Tongue (tissue), 2 donors: ENCODE measurements around the gene CYP3A4. TPM values are rescaled to one million over a fixed set of nuclear protein-coding genes. Genes with fewer than 3 reads are reported as not detected.
"Not testable (repeated sequence)": the region's sequence is repeated elsewhere in the genome, so short reads cannot be mapped to it uniquely, and the experiment has no call there.

Experiments
- DNase-seq: peaks from one replicate; pipeline ENCODE4 v3.0.0-alpha.2; 2015
- total RNA-seq: library from RNA; depleted of rRNA; stranded (reverse); fragments of >200 nt; gene quantifications from one replicate; pipeline ENCODE4 v1.2.3, GENCODE V29; 2014

CYP3A4 gene
- total RNA-seq, result not detected

DNA sequence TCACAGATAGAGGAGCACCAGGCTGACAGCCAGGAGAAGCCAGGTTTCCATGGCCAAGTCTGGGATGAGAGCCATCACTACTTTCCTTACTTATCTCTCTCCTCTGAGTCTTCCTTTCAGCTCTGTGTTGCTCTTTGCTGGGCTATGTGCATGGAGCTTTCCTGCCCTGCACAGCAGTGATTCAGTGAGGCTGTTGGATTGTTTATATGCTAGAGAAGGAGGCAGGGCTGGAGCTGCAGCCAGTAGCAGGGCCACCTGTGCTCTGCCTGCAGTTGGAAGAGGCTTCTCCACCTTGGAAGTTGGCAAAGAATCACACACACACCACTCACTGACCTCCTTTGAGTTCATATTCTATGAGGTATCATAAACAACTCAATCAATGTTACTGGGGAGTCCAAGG lies at the start of gene CYP3A4:
TSS of gene CYP3A4 (minus strand) at position 178 of the 400 bp plus-strand sequence. CDS start at position 75, 103 bp downstream.
- no peak for DNase-seq

DNA sequence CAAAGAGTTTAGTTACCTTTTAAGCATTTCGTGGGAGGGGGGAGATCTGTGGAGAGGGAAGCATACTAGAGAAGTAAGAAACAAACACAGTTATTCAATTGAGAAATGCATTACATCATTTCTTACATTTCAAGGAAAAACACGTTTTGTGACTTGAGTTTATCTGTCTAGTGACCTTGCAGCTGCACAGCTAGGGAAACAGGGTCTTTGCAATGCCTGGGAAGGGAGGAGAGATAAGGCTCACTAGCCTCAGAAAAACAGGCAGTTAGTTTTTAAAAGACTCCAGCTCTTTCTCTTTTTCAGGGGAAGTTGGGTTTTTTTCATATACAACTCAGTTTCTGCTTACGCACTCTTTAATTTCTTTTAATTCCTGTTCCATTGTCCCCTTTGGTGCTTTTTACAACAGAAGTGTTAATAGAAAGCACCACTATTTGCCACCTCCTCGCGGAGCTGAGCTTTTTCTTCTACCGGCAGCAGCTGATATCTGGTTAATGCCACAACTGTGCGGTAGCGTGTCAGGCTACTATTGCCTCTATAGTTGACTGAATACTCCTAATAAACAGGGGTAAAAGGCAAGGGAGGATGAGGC lies 49.4 kb upstream of the CYP3A4 start:
- no peak for DNase-seq

DNA sequence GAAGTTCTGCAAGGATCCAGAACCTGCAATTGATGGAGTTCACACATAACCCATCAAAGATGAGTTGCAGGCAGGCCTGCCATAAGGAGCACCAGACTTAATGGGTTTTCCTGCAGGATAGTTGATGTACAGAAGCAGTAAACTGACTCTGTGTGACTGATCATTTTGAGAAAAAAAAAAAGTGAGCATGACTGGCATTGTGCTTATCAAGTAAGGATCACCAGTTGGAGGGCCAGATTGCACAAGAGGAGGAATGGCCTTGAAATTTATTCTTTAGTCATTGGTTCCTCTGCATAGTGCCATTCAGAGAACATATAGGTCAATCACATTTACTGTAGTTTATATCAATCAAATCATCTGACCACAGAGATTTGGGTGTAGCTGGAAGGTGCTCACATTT lies 47.6 kb upstream of the CYP3A4 start:
- no peak for DNase-seq

DNA sequence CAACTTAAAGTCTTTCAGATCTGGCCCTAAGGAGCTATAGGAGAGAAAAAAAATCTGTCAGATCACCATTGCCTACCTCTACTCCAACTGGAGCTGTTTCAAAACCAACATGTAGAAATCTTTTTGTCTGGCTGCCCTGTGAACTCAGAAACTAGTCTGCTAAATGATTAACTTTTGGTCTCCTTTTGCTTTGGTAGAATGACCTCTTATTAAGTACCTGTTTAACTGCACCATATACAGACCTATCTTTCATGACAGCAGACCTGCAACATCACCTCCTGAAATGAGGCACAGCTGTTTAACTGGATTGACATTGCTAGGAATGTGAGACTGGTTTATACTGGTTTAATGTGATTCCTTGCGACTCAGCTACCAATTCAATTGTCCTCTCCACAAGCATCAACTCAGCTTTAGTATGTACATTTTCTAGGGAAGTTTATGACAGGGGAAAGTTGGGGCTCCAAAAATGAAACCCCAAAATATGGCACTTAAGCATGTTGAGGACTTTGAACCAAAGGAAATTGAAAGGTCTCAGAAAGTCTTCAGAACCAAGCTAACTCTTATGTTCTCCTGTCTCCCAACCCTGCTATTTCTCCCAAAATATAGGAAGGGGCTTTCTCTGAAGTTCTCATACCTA lies 45.7 kb upstream of the CYP3A4 start:
- DNase-seq, result no peak

DNA sequence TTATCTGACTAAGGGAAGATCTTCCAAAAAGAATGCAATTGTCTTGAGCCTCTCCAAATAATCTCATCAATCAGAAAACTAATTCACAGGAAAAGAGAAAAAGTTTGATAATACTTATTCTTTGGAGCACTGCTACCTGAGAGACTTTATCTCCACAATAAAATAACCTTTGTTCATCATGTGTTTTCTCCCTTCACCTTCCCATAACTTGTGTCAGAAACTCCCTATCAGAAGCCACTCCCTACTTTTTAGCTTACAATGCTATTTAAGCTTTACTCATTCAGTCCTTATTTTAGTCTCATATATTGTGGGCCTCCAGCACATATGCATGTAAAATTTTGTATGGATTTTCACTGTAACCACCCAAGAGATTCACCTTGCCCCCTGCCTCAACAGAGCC lies 44.8 kb upstream of the CYP3A4 start:
- DNase-seq, result no peak

DNA sequence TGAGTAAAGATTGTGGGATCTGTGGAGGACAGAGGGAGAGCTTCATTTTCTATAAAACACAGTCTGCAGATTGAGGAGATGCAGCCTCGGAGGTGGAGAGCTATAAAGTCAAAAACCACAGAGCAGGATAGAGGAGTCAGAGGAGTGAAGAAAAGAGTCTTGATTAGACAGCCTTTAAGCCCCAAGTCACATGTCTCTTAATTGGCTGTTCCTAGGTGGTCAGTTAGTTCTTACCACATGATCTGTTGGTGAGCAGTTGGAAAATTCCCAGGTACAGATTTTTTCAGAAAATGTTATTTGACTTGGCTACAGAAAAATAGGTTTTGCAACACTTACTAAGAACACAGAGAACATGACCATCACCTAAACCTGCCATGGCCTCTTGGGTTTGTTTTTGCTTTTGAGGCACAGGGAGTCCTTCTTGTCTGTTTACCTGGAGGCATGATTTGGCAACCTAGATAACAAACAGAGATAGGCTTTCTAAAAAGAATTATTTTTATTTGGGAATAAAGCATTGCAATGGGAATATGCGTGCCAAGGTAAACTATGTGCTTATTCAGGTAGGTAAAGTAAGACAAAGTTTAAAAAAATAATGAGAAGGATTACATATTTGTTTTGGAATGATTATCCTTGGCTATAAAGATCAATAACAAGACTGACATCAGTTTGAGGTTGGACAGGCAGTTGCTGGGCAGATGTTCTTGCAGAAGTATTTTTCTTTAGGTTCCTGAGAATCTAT lies 43.2 kb upstream of the CYP3A4 start:
- no peak for DNase-seq

DNA sequence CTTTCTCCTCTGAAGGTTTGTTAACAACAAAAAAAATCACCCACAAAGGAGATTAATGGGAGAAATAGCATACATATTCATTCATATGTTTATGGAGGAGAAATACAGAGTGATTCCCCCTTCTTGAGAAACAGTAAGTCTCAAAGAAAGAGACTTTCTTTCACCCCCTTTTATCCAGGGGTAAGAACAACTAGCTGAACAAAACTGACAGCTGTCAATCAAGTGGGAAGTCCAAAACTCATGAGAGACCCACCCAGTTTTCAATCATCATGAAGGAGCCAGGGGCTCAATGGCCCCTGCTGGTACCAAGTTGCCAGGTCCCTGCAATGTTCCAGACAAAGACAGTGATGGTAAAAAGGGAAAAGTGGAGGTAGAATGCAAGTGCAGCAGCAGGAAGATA lies 41.9 kb upstream of the CYP3A4 start:
- DNase-seq, result no peak

DNA sequence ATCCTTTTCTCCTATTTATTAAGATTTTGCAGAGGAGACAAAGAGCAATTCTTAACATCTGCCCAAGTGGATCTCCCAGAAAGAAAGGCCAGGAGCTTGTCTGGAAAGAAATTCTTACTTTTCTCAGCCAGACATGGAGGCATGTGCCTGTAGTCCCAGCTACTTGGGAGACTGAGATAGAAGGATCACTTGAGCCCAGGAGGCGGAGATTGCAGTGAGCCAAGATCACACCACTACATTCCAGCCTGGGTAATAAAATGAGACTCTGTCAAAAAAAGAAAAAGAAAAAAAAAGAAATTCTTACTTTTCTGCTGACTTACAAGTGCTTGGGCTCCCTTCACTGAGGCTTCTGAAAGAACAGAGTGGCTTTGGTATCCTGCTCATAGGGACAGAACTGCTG lies 41.5 kb upstream of the CYP3A4 start:
- DNase-seq, result no peak

DNA sequence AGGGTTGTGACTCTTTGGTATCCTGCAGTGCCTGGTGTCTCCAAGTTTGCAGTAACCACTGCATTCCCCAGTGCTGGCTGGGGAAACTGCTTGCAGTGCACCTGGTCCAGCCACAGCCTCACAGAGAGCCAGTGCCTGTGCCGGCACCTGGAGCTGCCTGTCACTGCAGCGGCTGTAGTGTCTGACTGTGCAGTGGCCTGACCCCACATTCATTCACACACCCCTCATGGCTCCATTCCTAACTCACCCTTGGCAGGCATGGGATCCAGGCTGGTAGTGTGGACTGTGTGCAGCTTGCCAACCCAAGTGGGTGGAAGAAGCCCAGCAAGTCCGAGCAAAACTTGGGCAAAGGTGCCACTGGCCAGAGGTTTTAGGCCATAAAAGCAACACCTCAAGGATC lies 40.1 kb upstream of the CYP3A4 start:
- peak; percentile 32 for DNase-seq

DNA sequence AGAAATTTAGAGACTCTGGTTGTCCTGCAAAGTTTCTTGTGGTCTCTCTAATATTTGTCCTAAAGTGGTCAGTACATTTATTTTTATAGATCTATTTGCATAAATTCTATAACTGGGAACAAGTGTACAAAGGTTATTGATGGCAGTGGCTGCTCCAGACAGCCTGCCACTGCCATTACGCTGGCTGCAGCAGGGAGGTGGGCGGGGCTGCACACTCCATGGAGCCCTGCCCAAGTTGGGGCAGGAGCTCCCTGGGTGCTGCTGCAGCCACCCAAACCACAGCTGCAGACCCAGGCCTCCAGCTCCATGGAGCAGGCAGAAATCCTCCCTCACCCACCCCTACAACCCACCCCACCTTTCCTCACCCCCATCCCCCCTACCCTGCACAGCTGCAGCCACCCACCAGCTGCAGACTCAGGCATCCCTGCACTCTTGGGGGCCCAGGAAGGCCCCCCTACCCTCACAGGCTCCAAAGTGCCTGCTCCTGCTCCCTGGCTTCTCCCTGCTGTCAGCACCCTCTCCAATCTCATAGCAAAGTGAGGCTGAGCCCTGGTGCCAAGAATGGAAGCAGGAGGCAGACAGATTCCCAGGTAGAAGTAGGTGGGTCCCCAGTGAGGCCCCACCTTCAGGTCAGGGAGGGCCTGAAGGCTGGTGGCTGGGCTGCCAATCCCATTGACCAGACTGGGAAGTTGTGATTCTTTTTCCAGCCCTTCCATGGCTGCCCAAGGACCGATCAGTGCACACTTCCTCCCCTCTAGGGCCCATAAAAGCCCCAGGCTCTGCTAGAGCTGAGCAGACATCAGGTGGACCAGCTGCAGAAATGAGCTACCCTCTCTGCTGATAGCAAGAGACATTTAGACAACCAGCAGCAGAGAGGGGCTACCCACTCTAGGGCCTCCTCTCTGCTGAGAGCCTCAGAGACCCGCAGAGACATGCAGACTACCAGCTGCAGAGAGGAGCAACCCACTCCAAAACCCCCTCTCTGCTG lies 39.0 kb upstream of the CYP3A4 start:
- DNase-seq, result no peak

DNA sequence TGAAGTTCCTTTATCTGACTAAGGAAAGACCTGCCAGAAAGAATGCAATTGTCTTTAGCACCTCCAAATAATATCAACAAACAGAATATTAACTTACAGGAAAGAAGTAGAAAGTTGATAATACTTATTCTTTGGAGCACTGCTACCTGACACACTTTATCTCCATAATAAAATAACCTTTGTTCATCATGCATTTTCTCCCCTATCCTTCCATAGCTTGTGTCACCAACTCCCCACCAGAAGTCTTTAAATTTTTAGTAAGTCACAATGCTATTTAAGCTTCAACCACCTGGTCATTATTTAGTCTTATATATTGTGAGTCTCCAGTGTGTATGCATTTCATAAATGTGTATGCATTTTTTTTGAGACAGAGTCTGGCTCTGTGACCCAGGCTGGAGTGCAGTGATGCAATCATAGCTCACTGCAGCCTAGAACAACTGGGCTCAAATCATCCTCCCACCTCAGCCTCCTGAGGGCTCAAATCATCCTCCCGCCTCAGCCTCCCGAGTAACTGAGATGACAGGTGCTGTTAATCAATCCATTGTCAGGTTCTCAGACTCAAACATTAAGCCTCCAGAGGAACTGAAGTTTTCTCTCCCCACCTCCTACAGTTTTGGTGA lies 36.5 kb upstream of the CYP3A4 start:
- no peak for DNase-seq

DNA sequence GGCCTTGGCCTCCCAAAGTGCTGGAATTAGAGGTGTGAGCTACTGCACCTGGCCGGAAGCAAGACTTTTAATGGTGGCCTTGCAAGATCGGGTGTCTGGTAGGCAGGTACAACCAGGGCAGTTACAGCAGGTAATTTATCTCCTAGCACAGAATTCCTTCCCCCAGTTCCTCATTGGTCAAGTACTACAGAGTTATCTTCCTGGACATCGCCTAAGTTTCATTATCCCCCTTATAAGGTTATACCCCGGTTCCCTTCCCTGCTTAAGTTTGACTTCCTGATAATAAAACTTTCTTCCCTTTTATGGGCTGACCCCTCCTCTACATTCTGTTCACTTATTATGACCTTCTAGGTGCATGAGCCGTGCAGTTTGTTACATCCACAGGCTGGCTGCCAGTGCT lies 24.8 kb upstream of the CYP3A4 start:
- DNase-seq, result no peak

DNA sequence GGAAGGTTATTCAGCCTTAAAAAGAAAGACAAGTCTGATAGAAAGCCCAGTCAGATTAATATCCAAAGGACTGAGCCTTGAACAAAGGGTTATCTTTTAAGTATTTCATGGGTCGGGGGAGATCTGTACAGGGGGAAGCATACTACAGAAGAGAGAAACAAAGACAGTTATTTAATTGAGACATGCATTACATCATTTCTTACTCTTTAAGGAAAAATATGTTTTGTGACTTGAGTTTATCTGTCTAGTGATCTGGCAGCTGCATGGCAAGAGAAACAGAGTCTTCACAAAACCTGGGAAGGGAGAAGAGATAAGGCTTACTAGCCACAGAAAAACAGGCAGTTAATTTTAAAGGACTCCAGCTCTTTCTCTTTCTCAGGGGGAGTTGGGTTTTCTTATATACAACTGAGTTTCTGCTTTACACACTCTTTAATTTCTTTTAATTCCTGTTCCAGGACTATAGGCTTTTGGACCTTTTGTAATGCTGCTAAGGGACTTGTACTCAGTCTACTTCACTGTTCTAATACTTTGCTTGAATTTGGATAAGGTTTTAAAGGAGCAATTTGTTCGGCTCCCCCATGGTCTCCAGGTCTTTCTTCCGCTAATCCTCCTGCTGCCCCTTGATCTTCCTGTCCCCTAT lies 23.0 kb upstream of the CYP3A4 start:
- no peak for DNase-seq

DNA sequence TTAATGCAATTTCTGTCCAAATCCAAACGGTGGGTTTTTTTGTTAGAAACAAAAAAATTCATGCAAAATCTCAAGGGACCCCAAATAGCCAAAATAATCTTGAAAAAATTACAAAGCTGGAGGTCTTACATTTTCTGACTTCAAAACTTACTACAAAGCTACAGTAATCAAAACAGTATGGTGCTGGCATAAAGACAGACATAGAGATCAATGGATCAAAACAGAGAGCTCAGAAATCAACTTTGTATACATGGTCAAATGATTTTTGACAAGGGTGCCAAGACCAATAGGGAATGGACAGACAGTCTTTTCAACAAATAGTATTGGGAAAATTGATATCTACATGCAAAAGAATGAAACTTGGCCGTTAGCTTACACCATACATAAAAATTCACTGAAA lies 21.7 kb upstream of the CYP3A4 start:
- DNase-seq, result no peak

DNA sequence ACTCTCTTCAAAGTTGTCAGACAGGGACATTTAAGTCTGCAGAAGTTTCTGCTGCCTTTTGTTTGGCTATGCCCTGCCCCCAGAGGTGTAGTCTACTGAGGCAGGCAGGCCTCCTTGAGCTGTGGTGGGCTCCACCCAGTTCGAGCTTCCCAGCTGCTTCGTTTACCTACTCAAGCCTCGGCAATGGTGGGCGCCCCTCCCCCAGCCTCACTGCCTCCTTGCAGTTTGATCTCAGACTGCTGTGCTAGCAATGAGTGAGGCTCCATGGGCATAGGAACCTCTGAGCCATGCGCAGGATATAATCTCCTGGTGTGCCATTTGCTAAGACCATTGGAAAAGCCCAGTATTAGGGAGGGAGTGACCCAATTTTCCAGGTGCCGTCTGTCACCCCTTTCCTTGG lies 19.1 kb upstream of the CYP3A4 start:
- not testable (repeated sequence) for DNase-seq

DNA sequence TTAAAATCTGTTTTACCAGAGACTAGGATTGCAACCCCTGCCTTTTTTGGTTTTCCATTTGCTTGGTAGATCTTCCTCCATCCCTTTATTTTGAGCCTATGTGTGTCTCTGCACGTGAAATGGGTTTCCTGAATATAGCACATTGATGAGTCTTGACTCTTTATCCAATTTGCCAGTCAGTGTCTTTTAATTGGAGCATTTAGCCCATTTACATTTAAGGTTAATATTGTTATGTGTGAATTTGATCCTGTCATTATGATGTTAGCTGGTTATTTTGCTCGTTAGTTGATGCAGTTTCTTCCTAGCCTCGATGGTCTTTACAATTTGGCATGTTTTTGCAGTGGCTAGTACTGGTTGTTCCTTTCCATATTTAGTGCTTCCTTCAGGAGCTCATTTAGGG lies 17.4 kb upstream of the CYP3A4 start:
- DNase-seq, result not testable (repeated sequence)

DNA sequence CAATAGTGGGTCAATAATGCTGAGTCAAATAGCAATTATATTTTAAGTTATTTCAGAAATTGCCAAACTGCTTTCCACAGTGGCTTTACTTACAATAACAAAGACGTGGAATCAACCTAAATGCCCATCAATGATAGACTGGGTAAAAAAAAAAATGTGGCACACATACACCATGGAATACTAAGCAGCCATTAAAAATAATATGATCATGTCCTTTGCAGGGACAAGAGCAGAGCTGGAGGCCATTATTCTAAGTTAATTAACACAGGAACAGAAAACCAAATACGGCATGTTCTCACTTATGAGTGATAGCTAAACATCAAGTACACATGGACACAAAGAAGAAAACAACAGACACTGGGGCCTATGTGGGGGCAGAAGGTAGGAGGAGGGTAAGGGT lies 15.0 kb upstream of the CYP3A4 start:
- DNase-seq, result no peak

DNA sequence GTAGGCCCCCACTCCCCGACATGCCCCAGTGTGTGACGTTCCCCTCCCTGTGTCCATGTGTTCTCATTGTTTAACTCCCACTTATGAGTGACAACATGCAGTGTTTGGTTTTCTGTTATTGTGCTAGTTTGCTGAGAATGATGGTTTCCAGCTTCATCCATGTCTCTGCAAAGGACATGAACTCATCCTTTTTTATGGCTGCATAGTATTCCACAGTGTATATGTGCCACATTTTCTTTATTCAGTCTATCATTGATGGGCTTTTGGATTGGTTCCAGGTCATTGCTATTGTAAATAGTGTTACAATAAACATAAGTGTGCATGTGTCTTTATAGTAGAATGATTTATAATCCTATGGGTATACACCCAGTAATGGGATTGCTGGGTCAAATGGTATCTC lies 11.9 kb upstream of the CYP3A4 start:
- DNase-seq, result not testable (repeated sequence)

DNA sequence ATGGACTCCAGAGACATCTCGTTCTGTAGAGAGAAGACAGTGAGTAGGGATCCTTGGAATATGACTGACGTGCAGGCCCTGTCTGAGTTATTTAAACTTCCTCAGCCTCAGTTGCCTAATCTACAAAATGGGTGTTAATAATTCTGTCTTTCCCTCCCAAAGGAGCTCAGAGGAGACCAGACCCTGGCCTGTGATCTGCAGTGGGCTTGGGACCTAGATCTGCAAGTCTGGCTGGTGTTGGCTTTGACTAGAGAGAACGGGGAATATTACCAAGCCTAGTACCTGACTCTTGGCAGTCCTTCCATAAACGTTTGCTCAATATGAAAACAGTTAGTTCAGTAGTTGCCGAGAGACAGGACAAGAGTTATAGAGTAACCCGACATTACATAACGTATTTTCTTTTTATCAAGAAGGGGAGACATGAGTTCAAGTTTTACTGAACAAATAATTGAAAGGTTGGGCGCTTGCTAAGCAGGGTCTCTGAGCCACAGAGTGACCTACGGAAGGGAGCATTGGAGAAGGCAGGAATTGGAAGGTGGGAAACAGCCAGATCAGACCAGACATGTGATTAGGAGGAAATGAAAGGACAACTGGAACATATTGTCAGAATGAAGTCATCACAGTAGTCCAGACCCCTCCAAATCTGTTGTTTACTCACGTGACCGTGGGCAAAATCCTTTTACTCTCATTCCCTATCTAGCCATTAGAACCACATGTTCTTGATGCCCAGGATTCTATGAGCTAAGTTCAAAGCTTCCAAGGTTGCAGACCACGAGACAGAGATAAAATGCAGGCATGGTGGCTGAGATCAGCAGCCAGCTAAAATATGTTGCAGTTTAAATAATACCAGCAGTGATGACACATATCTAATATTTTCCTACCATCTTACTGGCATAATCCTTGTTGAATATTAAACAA lies 10.9 kb upstream of the CYP3A4 start:
- DNase-seq, result no peak

DNA sequence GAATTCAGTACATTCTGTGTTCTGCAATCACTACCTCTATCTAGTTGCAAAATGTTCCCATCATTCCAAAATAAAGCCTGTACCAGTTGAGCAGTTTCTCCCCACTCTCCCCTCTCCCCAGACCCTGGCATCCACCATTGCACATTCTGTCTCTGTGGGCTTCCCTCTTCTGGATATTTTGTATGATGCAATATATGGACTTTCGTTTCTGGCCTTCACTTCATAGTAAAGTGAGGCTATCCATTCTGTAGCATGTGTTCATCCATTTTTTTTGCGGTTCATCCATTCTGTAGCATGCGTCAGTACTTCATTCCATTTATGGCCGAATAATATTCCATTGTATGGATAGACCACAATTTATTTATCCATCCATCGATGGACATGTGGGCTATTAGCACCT lies 9.5 kb upstream of the CYP3A4 start:
- no peak for DNase-seq
